Psoas muscle (tissue), 8 donors: Measurements from ENCODE around the gene ZFPL1. TPM values are rescaled to one million over a fixed set of nuclear protein-coding genes. Genes with fewer than 3 reads are reported as not detected.
"Not testable (repeated sequence)": the region's sequence is repeated elsewhere in the genome, so short reads cannot be mapped to it uniquely, and the experiment has no call there.

ENCODE experiments used
- ATAC-seq, 4 donors: fragments of 200-7000 bp; cut with Tn5 transposase; one replicate each; pipeline ENCODE4 v1.9.1; 2020; ENCODE audit warnings: moderate library complexity in 3 of 4, mild to moderate bottlenecking in 2 of 4
- DNase-seq, 2 donors: peaks; one replicate each; pipeline ENCODE4 v3.0.0-alpha.2; 2020
- H3K27ac ChIP-seq: fragments of 200-600 bp; one replicate; pipeline ENCODE4 v1.8.0; 2022
- H3K27me3 ChIP-seq, 3 donors: fragments of 200-600 bp in 1 of 3; one replicate each; pipeline versions ENCODE4 v1.6.1 to v1.8.0; 2013 to 2022; ENCODE audit warnings: low read length in 2 of 3, mild to moderate bottlenecking in 2 of 3, moderate library complexity in 1 of 3; ENCODE audit not compliant: insufficient read depth in 3 of 3
- H3K36me3 ChIP-seq, 2 donors: fragments of 200-600 bp in 1 of 2; one replicate each; pipeline versions ENCODE4 v1.6.1 to v1.8.0; 2013 to 2022; ENCODE audit warnings: low read depth in 1 of 2, mild to moderate bottlenecking in 1 of 2, moderate library complexity in 1 of 2; ENCODE audit not compliant: insufficient read depth in 1 of 2
- H3K4me1 ChIP-seq: fragments of 200-600 bp; one replicate; pipeline ENCODE4 v1.8.0; 2022
- H3K4me3 ChIP-seq: fragments of 200-600 bp; one replicate; pipeline ENCODE4 v1.8.0; 2022; ENCODE audit warnings: mild to moderate bottlenecking
- H3K9me3 ChIP-seq: fragments of 200-600 bp; one replicate; pipeline ENCODE4 v1.8.0; 2022
- WGBS, 3 donors: extraction: QIAGEN DNeasy Blood & Tissue Kit; methylation state at CpG; one replicate each; pipeline versions ENCODE4 v1.1.6 to v1.1.7; 2013; 5-methylcytosine and 5-hydroxymethylcytosine counted together
- intact Hi-C, 2 donors: fragments of 100-400 bp; cut with DNase I; formaldehyde crosslinking; loops; one replicate each; pipeline versions ENCODE4 v1.11.0 to v1.14.2; 2022
- polyA plus RNA-seq, 3 donors: library from polyadenylated mRNA; stranded (reverse); fragments of 200-250 nt; gene quantifications; one replicate each; pipeline ENCODE4 v1.2.3, GENCODE V29; 2013
- total RNA-seq, 4 donors: library from RNA; stranded (reverse); fragmentation: NEBNext Ultra II Directional in 2 of 4; extraction: Animal tissue kit (Norgen Biotek cat#: 25700) in 2 of 4; gene quantifications; one replicate each; pipeline versions ENCODE4 v1.2.1 to v1.2.4, GENCODE V29; 2021 to 2023
- TF ChIP-seq, protein P1 (sequence below): fragments of 200-600 bp; IDR thresholded peaks from one replicate; pipeline ENCODE4 v1.8.0; 2022; ENCODE audit warnings: antibody characterized with exemption
- donor health status: healthy with polysubstance abuse.
- donor health status: DM: no; HTN: no; CAD: no; lungs with moderate emphysema.
- donor health status: Bipolar disorder and iron deficiency.
- donor health status: healthy.
- donor health status: DM: yes; HTN: yes; CAD: no.
- donor health status: DM: no; HTN: no; CAD: no.
- donor health status: DM: no; HTN: no; CAD: no.
- donor health status: DM: yes; HTN: yes; CAD: no.

The ZFPL1 gene
- total and polyA plus RNA-seq, 7 donors, result 22.1 to 55.9 (median 29.3) TPM

DNA sequence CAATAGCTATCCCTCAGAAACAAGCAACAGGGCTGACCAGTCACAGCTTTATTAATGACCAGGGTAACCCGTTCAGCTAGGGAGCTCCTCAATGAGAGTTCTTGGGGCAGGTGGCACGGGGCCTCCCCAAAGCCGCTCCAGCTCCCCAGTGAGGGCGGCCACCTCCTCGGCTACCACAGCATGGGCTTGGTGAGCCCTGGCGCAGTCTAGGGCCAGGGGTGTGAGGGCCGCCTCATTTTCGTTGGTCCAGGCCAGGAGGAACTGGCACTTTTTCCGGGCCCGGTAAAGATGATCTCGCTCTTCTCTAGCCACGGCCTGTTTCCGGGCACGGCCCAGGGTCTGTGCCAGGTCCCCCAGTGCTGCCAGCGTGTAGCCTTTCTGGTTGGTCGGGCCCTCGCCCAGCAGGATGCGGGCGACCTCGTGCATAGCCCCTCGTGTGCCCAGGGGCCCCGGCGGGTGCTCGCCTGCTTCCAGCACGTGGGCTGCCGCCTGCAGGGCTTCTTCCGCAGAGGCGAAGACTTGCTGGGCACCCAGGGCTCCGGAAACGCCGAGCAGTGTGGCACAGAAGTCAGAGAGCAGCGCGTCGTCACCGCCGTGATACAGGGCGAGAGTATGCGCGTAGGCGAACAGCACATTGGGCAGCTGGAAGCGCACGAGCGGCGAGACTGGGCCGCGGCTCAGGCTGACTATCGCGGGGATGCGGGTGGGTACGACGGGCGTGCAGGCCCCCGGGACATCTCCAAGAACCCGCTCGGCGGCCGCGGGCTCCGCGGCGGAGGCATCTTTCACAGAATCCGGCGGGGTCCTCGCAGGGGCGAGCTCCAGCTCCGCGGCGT is 32.6 kb downstream of the ZFPL1 start:
- peak overlapping the region; percentile 81 for H3K27ac ChIP-seq
- no peaks in the 10 kb centered on the region for H3K9me3 ChIP-seq
- peaks cover 28% of the 10 kb centered on the region for H3K4me1 ChIP-seq
- H3K27me3 ChIP-seq, result no peaks in the 10 kb centered on the region
- ATAC-seq, result peak; percentile 3 to 22 (median 11)
- H3K36me3 ChIP-seq, result peaks cover 10 to 47% of the 10 kb centered on the region in 2 donors
- WGBS, 3 donors, result 13 to 22% (median 15%) methylated on average over 50 to 68 of the region's 68 CpGs
- DNase-seq, result peak in 1 of 2 donors; percentile 39
- intact Hi-C loops, result loop anchor here in 1 of 2 donors (10.0 kb wide), 1 partner anchor 272 kb away; the partner anchor contains the start of gene CDC42BPG
- TF ChIP-seq, protein P1, sequence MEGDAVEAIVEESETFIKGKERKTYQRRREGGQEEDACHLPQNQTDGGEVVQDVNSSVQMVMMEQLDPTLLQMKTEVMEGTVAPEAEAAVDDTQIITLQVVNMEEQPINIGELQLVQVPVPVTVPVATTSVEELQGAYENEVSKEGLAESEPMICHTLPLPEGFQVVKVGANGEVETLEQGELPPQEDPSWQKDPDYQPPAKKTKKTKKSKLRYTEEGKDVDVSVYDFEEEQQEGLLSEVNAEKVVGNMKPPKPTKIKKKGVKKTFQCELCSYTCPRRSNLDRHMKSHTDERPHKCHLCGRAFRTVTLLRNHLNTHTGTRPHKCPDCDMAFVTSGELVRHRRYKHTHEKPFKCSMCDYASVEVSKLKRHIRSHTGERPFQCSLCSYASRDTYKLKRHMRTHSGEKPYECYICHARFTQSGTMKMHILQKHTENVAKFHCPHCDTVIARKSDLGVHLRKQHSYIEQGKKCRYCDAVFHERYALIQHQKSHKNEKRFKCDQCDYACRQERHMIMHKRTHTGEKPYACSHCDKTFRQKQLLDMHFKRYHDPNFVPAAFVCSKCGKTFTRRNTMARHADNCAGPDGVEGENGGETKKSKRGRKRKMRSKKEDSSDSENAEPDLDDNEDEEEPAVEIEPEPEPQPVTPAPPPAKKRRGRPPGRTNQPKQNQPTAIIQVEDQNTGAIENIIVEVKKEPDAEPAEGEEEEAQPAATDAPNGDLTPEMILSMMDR, result no peak
- H3K4me3 ChIP-seq, result peak overlapping the region; percentile 79

DNA sequence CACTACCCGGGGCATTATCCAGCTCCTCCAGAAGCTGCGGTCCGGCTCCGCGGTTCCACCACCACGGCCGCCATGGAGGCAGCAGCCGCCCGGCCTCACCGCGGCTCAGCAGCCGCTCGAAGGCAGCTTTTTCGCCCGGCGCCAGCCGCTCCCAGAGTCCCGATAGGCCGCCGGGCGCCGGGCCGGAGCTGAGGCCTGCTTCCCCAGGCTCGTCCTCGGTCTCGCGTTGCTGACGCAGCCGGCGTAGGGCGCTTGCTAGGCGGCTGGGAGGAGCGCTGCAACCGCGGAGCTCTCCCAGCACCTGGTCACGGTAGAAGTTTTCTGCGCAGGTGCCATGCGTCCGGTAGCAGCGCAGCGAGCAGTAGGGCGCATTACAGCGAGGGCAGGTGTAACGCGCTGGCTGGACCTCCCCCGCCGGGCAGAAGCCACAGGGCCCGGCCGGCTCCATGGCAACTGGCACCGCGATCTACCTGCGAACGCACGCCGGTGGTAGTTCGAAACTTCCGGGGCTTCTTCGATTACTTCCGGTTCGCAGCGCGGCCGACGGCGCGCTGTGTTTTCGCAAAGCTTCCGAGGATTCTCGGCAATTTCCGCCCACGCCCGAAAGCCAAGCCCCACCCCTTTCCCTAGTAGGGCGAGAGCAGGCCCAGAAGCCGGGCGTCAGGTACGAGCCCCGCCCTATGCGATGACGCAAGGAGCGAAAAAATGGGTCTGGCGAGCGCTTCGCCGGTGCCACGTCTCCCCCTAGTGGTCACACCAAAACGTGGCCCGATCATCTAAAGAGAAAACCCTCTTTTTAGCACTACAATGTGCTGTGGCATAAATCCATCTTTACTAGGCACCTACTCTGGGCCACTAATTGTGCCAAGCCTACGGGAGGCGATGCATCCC is 33.4 kb downstream of the ZFPL1 start, which contains the start of gene ZNHIT2:
Gene ZNHIT2, minus strand, starts transcription at position 496 of the 891 bp plus-strand sequence. Its CDS starts 48 bp downstream, at position 448.
- Histone ChIP-seq H3K27me3 (no peaks in the 10 kb centered on the region), H3K27ac (peak within 1 kb of the TSS; percentile 81), H3K4me3 (peak within 1 kb of the TSS; percentile 79), H3K4me1 (peaks cover 28% of the 10 kb centered on the region), H3K9me3 (no peaks in the 10 kb centered on the region), H3K36me3 (peaks cover 10 to 47% of the 10 kb centered on the region in 2 donors)
- intact Hi-C loops, result loop anchor here in 1 of 2 donors (1.0 to 10.0 kb wide), 2 partner anchors 104 to 273 kb away; partner anchors contain the start of gene CDC42BPG
- peak; percentile 86 to 88 (median 87) for ATAC-seq
- TF ChIP-seq, protein P1, result peak; percentile 93
- peak; percentile 99 to 100 for DNase-seq
- 0% methylated on average over 83 to 89 of the region's 89 CpGs for WGBS, 3 donors

DNA sequence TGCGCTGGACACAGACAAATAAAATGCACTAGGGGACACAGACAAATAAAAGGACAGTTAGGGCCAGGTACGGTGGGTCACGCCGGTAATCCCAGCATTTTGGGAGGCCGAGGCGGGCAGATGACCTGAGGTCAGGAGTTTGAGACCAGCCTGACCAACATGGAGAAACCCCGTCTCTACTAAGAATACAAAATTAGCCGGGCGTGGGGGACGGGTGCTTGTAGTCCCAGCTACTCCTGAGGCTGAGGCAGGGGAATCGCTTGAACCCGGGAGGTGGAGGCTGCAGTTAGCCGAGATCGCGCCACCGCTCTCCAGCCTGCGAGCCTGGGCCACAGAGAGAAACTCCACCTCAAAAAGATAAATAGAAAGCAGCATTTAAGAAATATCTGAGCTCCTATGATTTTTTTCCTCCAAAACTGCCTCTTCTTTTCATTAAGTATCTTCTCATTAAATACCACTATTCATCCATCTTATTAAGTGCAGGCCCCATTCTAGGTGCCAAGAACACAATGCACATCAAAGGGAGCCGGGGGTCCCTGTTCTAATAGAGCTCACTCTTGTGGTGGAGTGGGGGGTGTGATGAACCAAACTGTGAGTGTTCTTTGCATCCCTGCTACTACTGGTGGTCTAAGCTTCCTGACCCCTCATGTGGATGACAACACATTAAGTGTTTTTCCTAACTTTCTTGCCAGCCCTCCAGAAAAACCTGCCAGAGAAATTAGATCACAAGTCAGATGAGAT is 34.2 kb downstream of the ZFPL1 start:
- Histone ChIP-seq H3K36me3 (peaks cover 10 to 47% of the 10 kb centered on the region in 2 donors), H3K4me1 (peaks cover 29% of the 10 kb centered on the region), H3K27me3 (no peaks in the 10 kb centered on the region), H3K4me3 (peak overlapping the region; percentile 12), H3K27ac (peak overlapping the region; percentile 28), H3K9me3 (no peaks in the 10 kb centered on the region)
- ATAC-seq (no peak), DNase-seq (no peak)
- 75 to 86% (median 77%) methylated on average over 18 of the region's 18 CpGs for WGBS, 3 donors
- intact Hi-C loops, result loop anchor here in 1 of 2 donors (1.0 to 10.0 kb wide), 2 partner anchors 105 to 273 kb away; partner anchors contain the start of gene CDC42BPG
- TF ChIP-seq, protein P1, result no peak

DNA sequence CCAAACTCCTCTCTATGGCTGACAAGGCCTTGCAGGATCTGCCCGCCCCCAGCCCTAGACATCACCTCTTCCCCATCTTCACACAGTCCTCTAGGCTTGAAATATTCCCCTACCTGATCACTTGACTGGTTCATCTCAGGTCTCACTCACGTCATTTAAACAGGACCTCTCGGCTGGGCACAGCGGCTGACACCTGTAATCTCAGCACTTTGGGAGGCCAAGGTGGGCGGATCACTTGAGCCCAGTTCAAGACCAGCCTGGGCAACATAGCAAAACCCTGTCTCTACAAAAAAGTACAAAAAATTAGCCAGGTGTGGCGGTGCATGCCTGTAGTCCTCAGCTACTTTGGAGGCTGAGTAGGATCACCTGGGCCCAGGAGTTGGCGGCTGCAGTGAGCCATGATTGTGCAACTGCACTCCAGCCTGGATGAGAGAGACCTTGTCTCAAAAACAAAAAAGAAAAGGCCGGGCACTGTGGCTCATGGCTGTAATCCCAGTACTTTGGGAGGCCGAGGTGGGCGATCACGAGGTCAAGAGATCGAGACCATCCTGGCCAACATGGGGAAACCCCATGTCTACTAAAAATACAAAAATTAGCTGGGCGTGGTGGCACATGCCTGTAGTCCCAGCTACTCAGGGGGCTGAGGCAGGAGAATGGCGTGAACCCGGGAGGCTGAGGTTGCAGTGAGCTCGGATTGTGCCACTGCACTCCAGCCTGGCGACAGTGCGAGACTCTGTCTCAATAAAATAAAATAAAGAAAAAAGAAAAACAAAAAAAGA is 35.1 kb downstream of the ZFPL1 start:
- not testable (repeated sequence) for H3K27me3 ChIP-seq, H3K9me3 ChIP-seq, DNase-seq, H3K27ac ChIP-seq, ATAC-seq, H3K4me3 ChIP-seq
- 85 to 91% (median 87%) methylated on average over 18 of the region's 18 CpGs for WGBS, 3 donors
- intact Hi-C loops, result loop anchor here in 1 of 2 donors (1.0 to 10.0 kb wide), 2 partner anchors 106 to 274 kb away; partner anchors contain the start of gene CDC42BPG
- Histone ChIP-seq H3K36me3 (peaks cover 10 to 51% of the 10 kb centered on the region in 2 donors), H3K4me1 (peaks cover 30% of the 10 kb centered on the region)
